OCI-LY7 (cell line): Measurements from ENCODE around the gene MICAL3. TPM values are rescaled to one million over a fixed set of nuclear protein-coding genes. Genes with fewer than 3 reads are reported as not detected.

ENCODE experiments used
- BruUV-seq: library from RNA; stranded (reverse); fragments of 400-500 nt; replicated peaks from 2 replicates; lab custom pipeline; 2021; lab: Mats Ljungman, UMichigan
- CTCF ChIA-PET: fragments of 300-600 bp; sonication (Branson Sonifier 250); formaldehyde crosslinking; loops from one replicate; lab custom pipeline; 2022; ENCODE audit warnings: antibody characterized with exemption; ENCODE audit not compliant: unreplicated experiment; lab: Charles Lee
- POLR2A ChIA-PET: fragments of 300-600 bp; sonication (Branson Sonifier 250); formaldehyde crosslinking; loops from one replicate; lab custom pipeline; 2022; ENCODE audit warnings: antibody characterized with exemption; lab: Charles Lee
- DNase-seq: peaks from one replicate; pipeline ENCODE4 v3.0.0-alpha.2; 2015; ENCODE audit warnings: low spot score
- H2AFZ ChIP-seq: fragments of 200-600 bp; sonication (generic), shearing (Covaris generic); 2 replicates; pipeline ENCODE4 v1.6.1; 2014; ENCODE audit warnings: mild to moderate bottlenecking, antibody characterized with exemption, low read length, moderate library complexity
- H3K27ac ChIP-seq: fragments of 200-600 bp; sonication (generic); 2 replicates; pipeline ENCODE4 v1.5.1; 2014; ENCODE audit warnings: mixed run types, low read depth, mild to moderate bottlenecking, moderate library complexity, low read length, inconsistent platforms; ENCODE audit not compliant: poor library complexity, severe bottlenecking
- H3K36me3 ChIP-seq: fragments of 200-600 bp; sonication (generic); 2 replicates; pipeline ENCODE4 v1.6.1; 2014; ENCODE audit warnings: mild to moderate bottlenecking, antibody characterized with exemption, low read length, moderate library complexity, mixed read lengths; ENCODE audit not compliant: insufficient read depth
- H3K4me1 ChIP-seq: fragments of 200-600 bp; sonication (generic); 2 replicates; pipeline ENCODE4 v1.5.1; 2014; ENCODE audit warnings: mild to moderate bottlenecking, low read length; ENCODE audit not compliant: insufficient read depth, poor library complexity, severe bottlenecking
- H3K4me2 ChIP-seq: fragments of 200-600 bp; sonication (generic); 2 replicates; pipeline ENCODE4 v1.6.1; 2014; ENCODE audit warnings: mild to moderate bottlenecking, low read length
- H3K4me3 ChIP-seq: fragments of 200-600 bp; sonication (generic); 2 replicates; pipeline ENCODE4 v1.5.1; 2014; ENCODE audit warnings: mild to moderate bottlenecking, low read depth, low read length; ENCODE audit not compliant: poor library complexity, severe bottlenecking
- H3K79me2 ChIP-seq: fragments of 200-600 bp; sonication (generic); 2 replicates; pipeline ENCODE4 v1.6.1; 2016; ENCODE audit warnings: low read depth, mild to moderate bottlenecking, low read length, moderate library complexity, mixed read lengths; ENCODE audit not compliant: insufficient read depth
- H3K9me2 ChIP-seq: fragments of 200-600 bp; sonication (generic); 2 replicates; pipeline ENCODE4 v1.6.1; 2016; ENCODE audit warnings: mild to moderate bottlenecking, low read length, mixed read lengths; ENCODE audit not compliant: insufficient read depth
- H3K9me3 ChIP-seq: fragments of 200-600 bp; sonication (generic); 2 replicates; pipeline ENCODE4 v1.6.1; 2014; ENCODE audit warnings: mild to moderate bottlenecking, mixed run types, low read length, mixed read lengths
- H4K20me1 ChIP-seq: fragments of 200-600 bp; sonication (generic); 2 replicates; pipeline ENCODE4 v1.6.1; 2014; ENCODE audit warnings: mild to moderate bottlenecking, antibody characterized with exemption, low read length, moderate library complexity, mixed read lengths; ENCODE audit not compliant: insufficient read depth
- EZH2phosphoT487 ChIP-seq: fragments of 200-600 bp; sonication (generic); IDR thresholded peaks from 2 replicates; pipeline ENCODE4 v1.6.1; 2018; ENCODE audit warnings: low read depth, borderline replicate concordance, mild to moderate bottlenecking, mixed run types, antibody characterized with exemption, low read length, moderate library complexity, mixed read lengths
- intact Hi-C: fragments of 100-400 bp; cut with micrococcal nuclease; formaldehyde crosslinking; loops from one replicate; pipeline ENCODE4 v1.10.0; 2022; ENCODE audit not compliant: unreplicated experiment
- total RNA-seq, 2 experiments: library from RNA; depleted of rRNA in 1 of 2; stranded (reverse); fragments of >200 nt in 1 of 2; shearing (Covaris generic) in 1 of 2; gene quantifications; 2 replicates each; pipeline ENCODE4 v1.2.3, GENCODE V29; 2014 to 2022
- TF ChIP-seq, protein P1 (sequence below): fragments of 200-600 bp; sonication (generic); conservative IDR thresholded peaks from 2 replicates; pipeline ENCODE4 v1.5.1; 2014; ENCODE audit warnings: mild to moderate bottlenecking, antibody characterized with exemption, low read length, moderate library complexity, mixed read lengths

MICAL3 gene
- total RNA-seq, 2 experiments from 2014 or later = 80.9 to 210 TPM

GRCh38 chr22:17960011-17960410, 64.3 kb downstream of the MICAL3 start:
- H4K20me1 ChIP-seq = peaks cover 24% of the 10 kb centered on the region
- POLR2A ChIA-PET = no interaction called here
- peaks cover 25% of the 10 kb centered on the region for H3K4me1 ChIP-seq

GRCh38 chr22:17958166-17958565, 66.2 kb downstream of the MICAL3 start:
- POLR2A ChIA-PET = interaction anchor here (0.6 to 1.1 kb wide), 6 partner anchors 16 to 190 kb away, joined by 3 to 7 read pairs (median 4); no protein-coding TSS in a partner anchor

More at GRCh38 chr22:17960011-17960410, 64.3 kb downstream of the MICAL3 start:
- Histone ChIP-seq H2AFZ (no peak overlapping the region), H3K36me3 (peaks cover 86% of the 10 kb centered on the region), H3K79me2 (peaks cover 95% of the 10 kb centered on the region), H3K4me2 (no peak overlapping the region), H3K27ac (no peak overlapping the region), H3K9me2 (no peaks in the 10 kb centered on the region), H3K9me3 (no peaks in the 10 kb centered on the region), H3K4me3 (no peak overlapping the region)
- no peak for DNase-seq
- CTCF ChIA-PET = interaction anchor here (0.6 kb wide), 1 partner anchor 20 kb away, joined by 3 read pairs; no protein-coding TSS in a partner anchor
- intact Hi-C loops = no loop called here
- BruUV-seq = no TSS peak
- no peak for TF ChIP-seq EZH2phosphoT487
- TF ChIP-seq, protein P1, sequence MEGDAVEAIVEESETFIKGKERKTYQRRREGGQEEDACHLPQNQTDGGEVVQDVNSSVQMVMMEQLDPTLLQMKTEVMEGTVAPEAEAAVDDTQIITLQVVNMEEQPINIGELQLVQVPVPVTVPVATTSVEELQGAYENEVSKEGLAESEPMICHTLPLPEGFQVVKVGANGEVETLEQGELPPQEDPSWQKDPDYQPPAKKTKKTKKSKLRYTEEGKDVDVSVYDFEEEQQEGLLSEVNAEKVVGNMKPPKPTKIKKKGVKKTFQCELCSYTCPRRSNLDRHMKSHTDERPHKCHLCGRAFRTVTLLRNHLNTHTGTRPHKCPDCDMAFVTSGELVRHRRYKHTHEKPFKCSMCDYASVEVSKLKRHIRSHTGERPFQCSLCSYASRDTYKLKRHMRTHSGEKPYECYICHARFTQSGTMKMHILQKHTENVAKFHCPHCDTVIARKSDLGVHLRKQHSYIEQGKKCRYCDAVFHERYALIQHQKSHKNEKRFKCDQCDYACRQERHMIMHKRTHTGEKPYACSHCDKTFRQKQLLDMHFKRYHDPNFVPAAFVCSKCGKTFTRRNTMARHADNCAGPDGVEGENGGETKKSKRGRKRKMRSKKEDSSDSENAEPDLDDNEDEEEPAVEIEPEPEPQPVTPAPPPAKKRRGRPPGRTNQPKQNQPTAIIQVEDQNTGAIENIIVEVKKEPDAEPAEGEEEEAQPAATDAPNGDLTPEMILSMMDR = no peak

GRCh38 chr22:17957693-17958092, 66.7 kb downstream of the MICAL3 start:
- TF ChIP-seq, protein P1 = no peak
- TF ChIP-seq EZH2phosphoT487 = no peak
- H3K9me3 ChIP-seq = no peaks in the 10 kb centered on the region
- H4K20me1 ChIP-seq = peaks cover 8% of the 10 kb centered on the region; the same call in 1 of the 2 replicates
- no peak overlapping the region for H3K4me3 ChIP-seq
- intact Hi-C loops = no loop called here
- CTCF ChIA-PET = no interaction called here
- no TSS peak for BruUV-seq
- no peak for DNase-seq
- no peaks in the 10 kb centered on the region for H3K9me2 ChIP-seq
- POLR2A ChIA-PET = interaction anchor here (0.6 to 1.1 kb wide), 5 partner anchors 17 to 190 kb away, joined by 4 to 7 read pairs (median 4); no protein-coding TSS in a partner anchor
- H3K36me3 ChIP-seq = peaks cover 88% of the 10 kb centered on the region
- no peak overlapping the region for H3K4me2 ChIP-seq
- H3K4me1 ChIP-seq = peaks cover 2% of the 10 kb centered on the region
- no peak overlapping the region for H2AFZ ChIP-seq
- no peak overlapping the region for H3K27ac ChIP-seq
- peaks cover 95% of the 10 kb centered on the region for H3K79me2 ChIP-seq

More at GRCh38 chr22:17958166-17958565, 66.2 kb downstream of the MICAL3 start:
- peaks cover 7% of the 10 kb centered on the region for H3K4me1 ChIP-seq
- H3K4me2 ChIP-seq = no peak overlapping the region
- BruUV-seq = TSS peak; percentile 58
- no peak overlapping the region for H3K27ac ChIP-seq
- TF ChIP-seq EZH2phosphoT487 = no peak
- TF ChIP-seq, protein P1 = no peak
- H3K36me3 ChIP-seq = peaks cover 88% of the 10 kb centered on the region
- intact Hi-C loops = no loop called here
- no peak for DNase-seq
- no peak overlapping the region for H2AFZ ChIP-seq
- H3K4me3 ChIP-seq = no peak overlapping the region
- peaks cover 95% of the 10 kb centered on the region for H3K79me2 ChIP-seq
- no peaks in the 10 kb centered on the region for H3K9me3 ChIP-seq
- CTCF ChIA-PET = no interaction called here
- H3K9me2 ChIP-seq = no peaks in the 10 kb centered on the region
- H4K20me1 ChIP-seq = peaks cover 10% of the 10 kb centered on the region; the same call in 1 of the 2 replicates
